ENCODE results near the gene MSGN1. TPM values are rescaled to one million over a fixed set of nuclear protein-coding genes. Genes with fewer than 3 reads are reported as not detected.

Gene MSGN1
- total and polyA plus RNA-seq, 2 of the 8 experiments (the other 6 are each of a cell fraction or from before 2014, with no cell fraction given) = not detected

GRCh38 chr2:17849275-17849674 lies 33.0 kb downstream of the MSGN1 start (continued):
- TF ChIP-seq CHD7 (IDR thresholded peaks at IDR 0.05; ENCODE audit: insufficient replicate concordance, low read length) = no peak
- TF ChIP-seq JUND (IDR thresholded peaks at IDR 0.05; ENCODE audit: low read length) = no peak
- no peak for TF ChIP-seq CTCF (IDR thresholded peaks at IDR 0.05; ENCODE audit: control extremely low read depth in 1 of 3, insufficient read depth in 1 of 3, low read depth in 1 of 3, low read length in 3 of 3)
- TF ChIP-seq TBP (IDR thresholded peaks at IDR 0.05; ENCODE audit: low read depth, low read length) = no peak
- TF ChIP-seq ATF3 (IDR thresholded peaks at IDR 0.05; ENCODE audit: insufficient read depth, low read depth, low read length) = no peak
- no peak for TF ChIP-seq CREB1 (IDR thresholded peaks at IDR 0.05)
- no peak for TF ChIP-seq TEAD4 (IDR thresholded peaks at IDR 0.05; ENCODE audit: low read depth, low read length)
- no peak for TF ChIP-seq ZNF274 (IDR thresholded peaks at IDR 0.05; ENCODE audit: borderline replicate concordance, extremely low read depth, low read length)
- TF ChIP-seq CTBP2 (IDR thresholded peaks at IDR 0.05; ENCODE audit: borderline replicate concordance, insufficient read depth, insufficient read length, low read length) = no peak

All from H1 (cell line).